D721Med (cell line): ENCODE measurements around the gene LINGO3.

Source experiments
- DNase-seq: peaks from one replicate; pipeline ENCODE4 v3.0.0; 2011; ENCODE audit warnings: low spot score; ENCODE audit not compliant: insufficient read length
- FAIRE-seq: peaks from 2 replicates; lab custom pipeline; 2011; peaks lifted over from hg19 to GRCh38; lab: Jason Lieb, UNC
- CTCF ChIP-seq: IDR thresholded peaks from 2 replicates; pipeline ENCODE4 v1.5.1; 2012; ENCODE audit warnings: mild to moderate bottlenecking, control low read depth; ENCODE audit not compliant: insufficient read depth; ENCODE audit errors: missing control alignments

LINGO3 gene

GRCh38 chr19:2291185-2291751, 16.7 kb downstream of the LINGO3 start:
- DNase-seq, result no peak

GRCh38 chr19:2290441-2291184, 17.3 kb downstream of the LINGO3 start:
- DNase-seq (no peak), FAIRE-seq (no peak)
- TF ChIP-seq CTCF, result no peak

More at GRCh38 chr19:2291185-2291751, 16.7 kb downstream of the LINGO3 start:
- no peak for FAIRE-seq
- TF ChIP-seq CTCF, result no peak

DNA sequence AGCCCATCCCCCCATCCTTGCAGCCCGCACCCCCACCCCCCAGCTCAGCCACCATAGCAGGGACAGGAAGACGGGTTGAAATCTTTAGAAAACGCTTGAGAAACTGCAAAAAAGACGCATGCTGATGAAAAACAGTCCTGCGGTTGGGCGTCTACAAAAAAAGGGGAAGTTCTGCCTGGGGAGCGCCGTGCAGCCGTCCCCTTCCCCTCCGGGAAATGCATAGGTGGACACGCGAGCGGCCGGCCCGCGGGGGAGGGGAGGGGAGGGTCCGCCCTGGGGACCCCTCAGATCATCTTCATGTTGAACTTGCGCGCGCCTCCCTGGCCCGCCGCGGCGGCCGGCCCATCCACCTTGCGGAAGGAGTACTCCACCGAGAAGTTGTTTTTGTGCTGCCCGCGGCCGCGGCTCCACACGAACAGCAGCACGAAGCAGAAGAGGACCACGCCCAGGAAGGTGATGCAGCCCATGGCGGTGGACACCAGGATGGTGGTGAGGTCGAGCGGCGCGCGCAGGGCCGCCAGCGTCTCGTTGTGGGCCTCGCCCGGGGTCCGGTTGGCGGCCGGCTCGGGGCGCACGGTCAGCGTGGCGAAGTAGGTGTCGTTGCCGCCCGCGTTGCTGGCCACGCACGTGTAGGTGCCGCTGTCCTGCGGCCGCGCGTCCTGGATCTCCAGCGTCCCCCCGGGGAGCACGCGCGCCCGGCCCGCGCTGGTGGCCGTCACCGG, 18.1 kb downstream of the LINGO3 start:
- no peak for FAIRE-seq
- DNase-seq, result no peak
- TF ChIP-seq CTCF, result no peak

GRCh38 chr19:2288818-2289713, 18.9 kb downstream of the LINGO3 start:
- TF ChIP-seq CTCF, result no peak
- no peak for DNase-seq
- FAIRE-seq, result no peak

DNA sequence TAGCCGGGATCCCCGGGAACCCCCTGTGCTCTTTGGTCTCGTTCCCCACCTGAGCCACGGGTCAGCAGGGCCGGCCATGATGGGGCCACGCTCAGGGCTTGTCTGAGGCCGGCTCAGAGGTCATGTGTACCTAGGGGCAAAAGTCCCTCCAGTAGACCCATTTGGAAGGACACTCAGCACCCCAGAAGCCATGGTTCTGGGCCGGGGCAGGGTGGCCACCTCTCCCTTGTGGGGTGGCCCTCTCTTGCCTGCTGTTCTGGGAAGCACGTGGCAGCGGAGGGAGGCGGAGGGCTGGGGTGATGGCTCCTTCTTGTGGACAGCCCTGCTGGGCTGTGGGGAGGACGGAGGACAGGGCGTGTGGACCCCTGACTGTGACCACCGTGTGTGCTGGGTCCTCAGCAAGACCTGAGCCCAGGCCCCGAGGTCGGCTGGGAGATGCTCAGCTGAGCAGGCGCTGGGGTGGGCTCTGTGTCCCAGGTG, 19.6 kb downstream of the LINGO3 start:
- TF ChIP-seq CTCF, result no peak
- DNase-seq (no peak), FAIRE-seq (no peak)

GRCh38 chr19:2287585-2288337, 20.2 kb downstream of the LINGO3 start:
- no peak for FAIRE-seq

More at GRCh38 chr19:2287585-2288337, 20.2 kb downstream of the LINGO3 start:
- no peak for DNase-seq
- no peak for TF ChIP-seq CTCF
